OCI-LY7 (cell line): Measurements from ENCODE around the gene CPHXL2.

Experiments used
- CTCF ChIP-seq: fragments of 200-600 bp; sonication (generic); conservative IDR thresholded peaks from 2 replicates; pipeline ENCODE4 v1.5.1; 2014; ENCODE audit warnings: mild to moderate bottlenecking, antibody characterized with exemption, low read length, moderate library complexity, mixed read lengths
- EZH2phosphoT487 ChIP-seq: fragments of 200-600 bp; sonication (generic); IDR thresholded peaks from 2 replicates; pipeline ENCODE4 v1.6.1; 2018; ENCODE audit warnings: low read depth, borderline replicate concordance, mild to moderate bottlenecking, mixed run types, antibody characterized with exemption, low read length, moderate library complexity, mixed read lengths

- no peak for TF ChIP-seq CTCF
- no peak for TF ChIP-seq EZH2phosphoT487
Measured at GRCh38 chr16:75701361-75701760, 24.6 kb upstream of the CPHXL2 start, which contains the start of gene DUXB.
